Mesendoderm (in vitro differentiated cells): Measurements from ENCODE around the gene FOXP1.

Source experiments
- DNase-seq: peaks from one replicate; pipeline ENCODE4 v3.0.0; 2013
- H2AK5ac ChIP-seq: 2 replicates; pipeline ENCODE4 v1.6.1; 2013; ENCODE audit warnings: low read length, inconsistent platforms
- H2BK120ac ChIP-seq: 2 replicates; pipeline ENCODE4 v1.6.1; 2013; ENCODE audit warnings: low read depth, mild to moderate bottlenecking, low read length, moderate library complexity, mixed read lengths
- H2BK15ac ChIP-seq: replicated peaks from 2 replicates; pipeline ENCODE4 v1.6.1; 2013; ENCODE audit warnings: low read depth, mild to moderate bottlenecking, moderate library complexity
- H2BK5ac ChIP-seq: 2 replicates; pipeline ENCODE4 v1.6.1; 2013; ENCODE audit warnings: low read length, inconsistent platforms
- H3K18ac ChIP-seq: 2 replicates; pipeline ENCODE4 v1.6.1; 2013; ENCODE audit warnings: mild to moderate bottlenecking, low read length, mixed read lengths
- H3K23ac ChIP-seq: one replicate; pipeline ENCODE4 v1.6.1; 2013; ENCODE audit warnings: low read length
- H3K27ac ChIP-seq: 2 replicates; pipeline ENCODE4 v1.5.1; 2013; ENCODE audit warnings: low read depth, mild to moderate bottlenecking, inconsistent platforms, low read length, moderate library complexity
- H3K27me3 ChIP-seq: 2 replicates; pipeline ENCODE4 v1.6.1; 2013; ENCODE audit warnings: low read length, control low read depth, mild to moderate bottlenecking, inconsistent platforms; ENCODE audit not compliant: insufficient read depth, poor library complexity
- H3K36me3 ChIP-seq: 2 replicates; pipeline ENCODE4 v1.6.1; 2013; ENCODE audit warnings: low read length, inconsistent platforms; ENCODE audit not compliant: control insufficient read depth, insufficient read depth
- H3K4ac ChIP-seq: one replicate; pipeline ENCODE4 v1.6.1; 2013; ENCODE audit warnings: low read depth, mild to moderate bottlenecking, low read length, moderate library complexity
- H3K4me1 ChIP-seq: 2 replicates; pipeline ENCODE4 v1.6.1; 2013; ENCODE audit warnings: low read depth, low read length, inconsistent platforms; ENCODE audit not compliant: control insufficient read depth
- H3K4me2 ChIP-seq: 2 replicates; pipeline ENCODE4 v1.6.1; 2013; ENCODE audit warnings: low read length
- H3K4me3 ChIP-seq: 2 replicates; pipeline ENCODE4 v1.5.1; 2013; ENCODE audit warnings: mild to moderate bottlenecking, low read length
- H3K56ac ChIP-seq: one replicate; pipeline ENCODE4 v1.6.1; 2013; ENCODE audit warnings: low read length
- H3K79me1 ChIP-seq: 2 replicates; pipeline ENCODE4 v1.6.1; 2013; ENCODE audit warnings: low read length, inconsistent platforms
- H3K79me2 ChIP-seq: 2 replicates; pipeline ENCODE4 v1.6.1; 2013; ENCODE audit warnings: mild to moderate bottlenecking, low read length; ENCODE audit not compliant: control insufficient read depth, insufficient read depth
- H3K9ac ChIP-seq: 2 replicates; pipeline ENCODE4 v1.6.1; 2013; ENCODE audit warnings: low read length, inconsistent platforms
- H4K5ac ChIP-seq: one replicate; pipeline ENCODE4 v1.6.1; 2013; ENCODE audit warnings: low read length
- H4K8ac ChIP-seq: one replicate; pipeline ENCODE4 v1.6.1; 2013; ENCODE audit warnings: low read depth, mild to moderate bottlenecking, control low read depth, low read length, moderate library complexity
- WGBS: extraction: QIAGEN DNeasy Blood & Tissue Kit; methylation state at CpG from one replicate; pipeline ENCODE4 v1.1.7; 2013; ENCODE audit warnings: low lambda C conversion rate, missing lambda C conversion rate; ENCODE audit not compliant: insufficient coverage; ENCODE audit errors: extremely low coverage; 5-methylcytosine and 5-hydroxymethylcytosine counted together

The FOXP1 gene

DNA sequence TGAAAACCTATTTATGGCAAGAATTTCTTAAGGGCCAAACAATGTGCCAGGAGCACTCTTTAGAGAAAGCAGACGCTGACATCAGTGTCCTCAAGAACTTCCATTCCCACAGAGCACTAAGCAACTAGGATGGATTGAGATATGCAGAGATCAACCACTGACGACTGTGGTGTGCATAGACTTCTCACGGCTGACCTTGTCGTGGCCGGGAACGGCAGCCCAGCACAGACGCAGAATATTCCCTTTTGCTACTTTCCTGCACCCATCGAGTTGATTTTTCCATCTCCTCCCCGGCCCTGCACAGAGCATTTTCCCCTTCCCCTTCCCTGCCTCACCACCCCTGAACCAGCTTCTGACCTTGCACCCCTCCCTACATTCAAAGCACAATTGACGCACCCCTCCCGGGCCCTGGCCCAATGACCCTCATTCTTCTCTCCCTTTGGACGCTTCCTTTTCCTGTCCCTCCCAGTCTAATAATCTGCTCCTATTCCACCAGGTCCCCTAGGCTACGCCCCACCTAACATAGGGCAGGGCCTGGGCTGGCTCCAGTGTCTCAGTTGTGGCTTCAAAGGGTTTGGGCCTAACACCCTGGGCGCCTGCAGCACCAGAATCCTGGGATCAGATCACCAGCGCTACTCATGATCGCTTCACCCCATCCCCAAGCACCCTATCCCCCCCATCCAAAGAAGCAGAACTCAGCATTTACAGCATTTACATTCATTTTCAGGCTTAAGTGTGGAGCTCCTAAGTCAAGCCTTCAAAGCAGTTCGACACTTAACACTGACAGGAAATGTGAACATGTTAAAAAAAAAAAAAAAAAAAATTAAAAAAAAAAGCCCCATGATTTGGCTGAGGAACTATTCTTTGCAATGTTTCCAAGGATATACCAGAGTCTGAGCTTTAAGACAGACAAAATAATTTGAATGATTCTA, 151.2 kb downstream of the FOXP1 start:
- no CpG with 5 or more reads among the region's 17 CpGs for WGBS
- Histone ChIP-seq H3K23ac (no peak overlapping the region), H3K4me1 (peaks cover 8% of the 10 kb centered on the region), H3K27ac (no peak overlapping the region), H3K18ac (no peak overlapping the region), H3K4me2 (no peak overlapping the region), H2BK15ac (no peak overlapping the region), H3K27me3 (no peaks in the 10 kb centered on the region), H3K79me2 (no peaks in the 10 kb centered on the region), H3K4me3 (no peak overlapping the region), H3K79me1 (no peaks in the 10 kb centered on the region), H4K5ac (no peak overlapping the region), H2AK5ac (no peak overlapping the region), H3K9ac (no peak overlapping the region), H2BK5ac (no peak overlapping the region), H4K8ac (no peak overlapping the region), H3K4ac (no peak overlapping the region), H2BK120ac (no peak overlapping the region), H3K56ac (no peak overlapping the region), H3K36me3 (no peaks in the 10 kb centered on the region)
- no peak for DNase-seq

DNA sequence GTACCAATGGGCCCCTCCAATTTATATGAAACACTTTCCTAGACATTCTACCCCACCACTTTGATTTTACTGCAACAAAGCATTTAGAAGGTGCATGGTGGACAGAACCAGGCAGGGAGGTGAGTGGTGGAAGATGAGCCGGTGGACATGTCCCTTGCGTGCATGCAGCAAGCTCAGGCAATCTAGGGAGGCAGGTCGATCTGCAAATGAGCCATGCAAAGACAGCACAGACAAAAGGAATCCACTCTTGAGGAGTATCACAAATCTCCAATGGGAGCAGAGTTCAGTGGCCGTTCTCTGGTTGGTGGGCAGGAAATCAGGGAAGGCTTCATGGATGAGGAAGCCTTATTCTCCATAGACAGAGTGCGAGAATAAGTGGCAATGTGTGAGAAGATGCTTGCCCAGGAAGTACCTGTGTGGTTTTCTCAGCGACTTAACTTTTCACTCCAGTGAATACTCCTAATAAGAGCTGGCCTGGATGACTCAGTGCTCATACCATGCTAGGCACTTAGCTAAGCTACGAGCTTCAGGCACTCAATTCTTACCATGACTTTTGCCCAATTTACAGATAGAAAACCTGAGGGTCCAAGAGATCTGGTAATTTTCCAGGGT, 152.5 kb downstream of the FOXP1 start:
- H3K18ac ChIP-seq, result no peak overlapping the region
- peaks cover 8% of the 10 kb centered on the region for H3K4me1 ChIP-seq
- H3K9ac ChIP-seq, result no peak overlapping the region
- no peak overlapping the region for H3K56ac ChIP-seq
- no peak overlapping the region for H3K27ac ChIP-seq
- H3K23ac ChIP-seq, result no peak overlapping the region
- no peak overlapping the region for H2BK120ac ChIP-seq
- DNase-seq, result peak; percentile 26
- no peak overlapping the region for H2BK5ac ChIP-seq
- H4K5ac ChIP-seq, result no peak overlapping the region
- no peaks in the 10 kb centered on the region for H3K79me2 ChIP-seq
- H2BK15ac ChIP-seq, result no peak overlapping the region
- no peak overlapping the region for H3K4ac ChIP-seq
- H3K79me1 ChIP-seq, result no peaks in the 10 kb centered on the region
- no peak overlapping the region for H4K8ac ChIP-seq
- no peaks in the 10 kb centered on the region for H3K36me3 ChIP-seq
- H3K27me3 ChIP-seq, result no peaks in the 10 kb centered on the region
- no peak overlapping the region for H2AK5ac ChIP-seq
- no peak overlapping the region for H3K4me2 ChIP-seq
- H3K4me3 ChIP-seq, result no peak overlapping the region
- WGBS, result no CpG with 5 or more reads among the region's 7 CpGs

DNA sequence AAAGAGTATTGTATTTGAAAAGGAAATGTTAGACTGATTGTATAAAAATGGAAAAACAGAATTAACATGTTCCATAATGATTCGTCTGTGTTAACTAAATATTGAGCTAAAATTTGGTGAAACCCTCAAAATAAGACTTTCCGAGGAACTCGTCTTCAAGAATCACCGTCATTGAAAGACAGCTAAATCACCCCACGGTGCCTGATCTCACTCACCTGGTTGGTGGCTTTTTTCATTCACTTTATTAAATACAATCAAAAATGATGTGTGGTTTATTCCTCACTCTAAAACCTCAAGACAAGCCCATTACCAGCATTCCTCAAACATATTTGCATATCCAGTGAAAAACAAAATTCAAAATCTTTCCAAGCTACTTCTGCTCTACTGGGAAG, 153.9 kb downstream of the FOXP1 start:
- H3K56ac ChIP-seq, result no peak overlapping the region
- no peak overlapping the region for H3K27ac ChIP-seq
- peaks cover 8% of the 10 kb centered on the region for H3K4me1 ChIP-seq
- no peak overlapping the region for H2BK15ac ChIP-seq
- DNase-seq, result no peak
- H2BK5ac ChIP-seq, result no peak overlapping the region
- H3K4me3 ChIP-seq, result no peak overlapping the region
- no peak overlapping the region for H2BK120ac ChIP-seq
- no peak overlapping the region for H2AK5ac ChIP-seq
- H3K9ac ChIP-seq, result no peak overlapping the region
- H3K79me2 ChIP-seq, result no peaks in the 10 kb centered on the region
- no peaks in the 10 kb centered on the region for H3K79me1 ChIP-seq
- H3K36me3 ChIP-seq, result no peaks in the 10 kb centered on the region
- H3K18ac ChIP-seq, result no peak overlapping the region
- H4K5ac ChIP-seq, result no peak overlapping the region
- no peak overlapping the region for H3K23ac ChIP-seq
- H3K4ac ChIP-seq, result no peak overlapping the region
- no peak overlapping the region for H3K4me2 ChIP-seq
- no peak overlapping the region for H4K8ac ChIP-seq
- H3K27me3 ChIP-seq, result no peaks in the 10 kb centered on the region
- WGBS, result no CpG with 5 or more reads among the region's 5 CpGs

DNA sequence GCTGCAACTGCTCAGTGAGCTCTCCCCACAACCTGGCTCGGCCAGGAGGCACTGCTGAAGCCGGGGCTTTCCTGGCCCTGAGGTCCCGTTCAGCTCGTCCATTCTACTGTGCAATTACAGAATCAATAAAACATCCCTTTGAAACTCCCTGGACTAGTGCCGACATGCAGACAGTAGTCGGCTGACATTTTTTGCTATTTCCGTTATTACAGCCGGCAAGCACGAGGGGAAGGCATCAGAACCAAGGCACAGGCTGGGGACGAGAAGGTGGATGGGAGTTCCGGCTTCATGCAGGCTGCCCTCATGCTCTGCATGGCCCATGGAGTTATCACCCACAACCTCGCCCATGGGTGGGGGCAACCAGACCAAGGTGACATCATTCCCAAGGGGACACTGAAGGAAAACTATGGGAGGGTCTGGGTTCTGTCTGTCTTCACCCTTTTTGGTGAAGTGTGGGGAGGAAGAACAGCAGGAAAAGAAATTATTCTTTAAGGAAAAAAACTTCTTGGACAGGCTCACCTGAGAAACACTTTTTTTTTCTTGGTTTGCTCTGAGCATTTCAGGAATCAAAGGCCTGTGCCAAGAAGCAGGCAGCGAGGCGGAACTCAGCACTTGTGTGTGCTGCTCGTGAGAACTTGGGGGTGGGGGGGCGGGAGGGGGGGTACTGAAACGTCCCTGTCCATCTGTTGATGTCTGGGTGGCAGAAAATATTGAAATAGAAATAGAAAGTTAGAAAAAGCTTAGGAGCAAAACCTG, 154.5 kb downstream of the FOXP1 start:
- Histone ChIP-seq H3K27me3 (no peaks in the 10 kb centered on the region), H3K27ac (no peak overlapping the region)
- no CpG with 5 or more reads among the region's 17 CpGs for WGBS

DNA sequence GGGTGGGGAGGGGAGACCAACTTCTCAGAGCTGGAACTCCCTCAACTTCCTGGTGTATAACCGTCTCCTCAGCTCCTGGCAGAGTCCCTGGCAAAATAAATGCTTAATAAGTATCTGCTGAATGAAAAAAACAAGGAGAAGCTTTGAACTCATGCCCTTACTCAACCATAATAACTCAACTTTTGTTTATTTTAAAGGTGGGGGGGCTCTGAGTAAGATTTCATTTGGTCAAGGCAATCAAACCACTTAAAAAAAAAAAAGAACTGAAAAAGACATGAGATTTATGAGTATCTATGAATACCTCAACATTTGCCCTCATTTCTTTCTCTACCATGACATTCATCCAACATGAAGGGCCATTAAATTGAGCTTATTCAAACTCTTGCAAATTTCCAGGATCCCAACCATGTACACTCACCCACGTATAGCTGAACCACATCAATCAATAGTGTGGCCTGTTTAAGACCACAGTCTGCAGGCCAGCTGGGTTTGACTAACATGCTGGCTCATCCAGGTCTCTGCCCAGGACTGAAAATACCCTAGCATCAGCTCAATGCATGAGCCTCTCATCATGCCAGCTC, 157.9 kb downstream of the FOXP1 start:
- DNase-seq, result no peak

More for the DNA sequence above, 154.5 kb downstream of the FOXP1 start:
- Histone ChIP-seq H3K36me3 (no peaks in the 10 kb centered on the region), H2BK15ac (no peak overlapping the region), H4K8ac (no peak overlapping the region), H3K56ac (no peak overlapping the region), H2BK120ac (no peak overlapping the region), H3K79me1 (no peaks in the 10 kb centered on the region), H3K4me2 (no peak overlapping the region), H3K4ac (no peak overlapping the region), H2AK5ac (no peak overlapping the region), H3K4me3 (no peak overlapping the region), H2BK5ac (no peak overlapping the region), H4K5ac (no peak overlapping the region), H3K79me2 (no peaks in the 10 kb centered on the region), H3K9ac (no peak overlapping the region), H3K18ac (no peak overlapping the region), H3K4me1 (peaks cover 8% of the 10 kb centered on the region), H3K23ac (no peak overlapping the region)
- no peak for DNase-seq

More for the DNA sequence above, 157.9 kb downstream of the FOXP1 start:
- H2BK120ac ChIP-seq, result no peak overlapping the region
- H3K4me3 ChIP-seq, result no peak overlapping the region
- no peak overlapping the region for H2BK15ac ChIP-seq
- H3K9ac ChIP-seq, result no peak overlapping the region
- no peak overlapping the region for H3K18ac ChIP-seq
- H3K79me1 ChIP-seq, result no peaks in the 10 kb centered on the region
- WGBS, result no CpG with 5 or more reads among the region's 2 CpGs
- no peak overlapping the region for H3K4ac ChIP-seq
- H2BK5ac ChIP-seq, result no peak overlapping the region
- H3K27ac ChIP-seq, result no peak overlapping the region
- no peaks in the 10 kb centered on the region for H3K27me3 ChIP-seq
- H3K23ac ChIP-seq, result no peak overlapping the region
- no peak overlapping the region for H2AK5ac ChIP-seq
- H3K79me2 ChIP-seq, result no peaks in the 10 kb centered on the region
- no peaks in the 10 kb centered on the region for H3K36me3 ChIP-seq
- H3K4me2 ChIP-seq, result no peak overlapping the region
- no peak overlapping the region for H3K56ac ChIP-seq
- peaks cover 2% of the 10 kb centered on the region for H3K4me1 ChIP-seq
- H4K8ac ChIP-seq, result no peak overlapping the region
- H4K5ac ChIP-seq, result no peak overlapping the region
